Natural killer cell (primary cell): ENCODE results near the gene FBRS. TPM values are rescaled to one million over a fixed set of nuclear protein-coding genes. Genes with fewer than 3 reads are reported as not detected.
A peak's percentile ranks its signal among the peaks of the same experiment; 100 is the strongest.

Source experiments
- ATAC-seq, 3 donors: fragments of 150-1000 bp in 2 of 3; fragments of 200-7000 bp in 1 of 3; cut with Tn5 transposase; 1 replicate in 1 of 3; 2 replicates in 2 of 3; pipeline ENCODE4 v1.10.0; 2021; ENCODE audit warnings: mild to moderate bottlenecking in 2 of 3, moderate library complexity in 2 of 3
- DNase-seq, 2 donors: peaks; one replicate each; pipeline versions ENCODE4 v3.0.0 to v3.0.0-alpha.2; 2013 to 2021; ENCODE audit warnings: mixed read lengths in 1 of 2
- H3K27ac ChIP-seq: one replicate; pipeline ENCODE4 v1.5.1; 2013; ENCODE audit warnings: mild to moderate bottlenecking, low read length
- H3K27me3 ChIP-seq: one replicate; pipeline ENCODE4 v1.6.1; 2013; ENCODE audit warnings: low read length; ENCODE audit not compliant: control insufficient read depth, insufficient read depth
- H3K36me3 ChIP-seq: one replicate; pipeline ENCODE4 v1.6.1; 2013; ENCODE audit warnings: low read length; ENCODE audit not compliant: control insufficient read depth, insufficient read depth
- H3K4me1 ChIP-seq: one replicate; pipeline ENCODE4 v1.6.1; 2013; ENCODE audit warnings: low read length; ENCODE audit not compliant: control insufficient read depth, insufficient read depth
- H3K4me3 ChIP-seq: one replicate; pipeline ENCODE4 v1.5.1; 2013; ENCODE audit warnings: low read length
- H3K9me3 ChIP-seq: one replicate; pipeline ENCODE4 v1.6.1; 2013; ENCODE audit warnings: low read length; ENCODE audit not compliant: control insufficient read depth, insufficient read depth
- H3K27ac Mint-ChIP-seq, 2 donors: one replicate each; pipeline ENCODE4 v1.8.0; 2022; ENCODE audit warnings: mild to moderate bottlenecking in 2 of 2, mixed read lengths in 2 of 2, moderate library complexity in 1 of 2
- H3K27me3 Mint-ChIP-seq, 2 donors: one replicate each; pipeline ENCODE4 v1.8.0; 2022; ENCODE audit warnings: low read depth in 2 of 2, mixed read lengths in 2 of 2
- H3K36me3 Mint-ChIP-seq: one replicate; pipeline ENCODE4 v1.8.0; 2022; ENCODE audit warnings: mixed read lengths
- H3K4me1 Mint-ChIP-seq, 2 donors: one replicate each; pipeline ENCODE4 v1.8.0; 2022; ENCODE audit warnings: mixed read lengths in 2 of 2
- H3K4me3 Mint-ChIP-seq: one replicate; pipeline ENCODE4 v1.8.0; 2022; ENCODE audit warnings: mild to moderate bottlenecking, moderate library complexity, mixed read lengths
- H3K9me3 Mint-ChIP-seq, 2 donors: one replicate each; pipeline ENCODE4 v1.8.0; 2022; ENCODE audit warnings: mixed read lengths in 2 of 2
- WGBS: methylation state at CpG from one replicate; pipeline ENCODE4 v1.1.7; 2013; ENCODE audit warnings: missing lambda C conversion rate; ENCODE audit not compliant: insufficient coverage; 5-methylcytosine and 5-hydroxymethylcytosine counted together
- intact Hi-C: fragments of 100-400 bp; cut with micrococcal nuclease; formaldehyde crosslinking; loops from one replicate; pipeline ENCODE4 v1.14.2; 2022
- total RNA-seq, 4 donors: library from RNA; stranded (reverse); fragments of 120-200 nt in 1 of 4; gene quantifications; one replicate each; pipeline versions ENCODE4 v1.2.3 to v1.2.4, GENCODE V29; 2013 to 2022
- TF ChIP-seq, protein P1 (sequence below): fragments of 200-600 bp; IDR thresholded peaks from one replicate; pipeline ENCODE4 v1.8.0; 2022; ENCODE audit warnings: antibody characterized with exemption

Gene FBRS
- total RNA-seq, 3 donors from 2014 or later (not counting 1 experiment from before 2014, with no cell fraction given), result 158 to 182 (median 172) TPM

DNA sequence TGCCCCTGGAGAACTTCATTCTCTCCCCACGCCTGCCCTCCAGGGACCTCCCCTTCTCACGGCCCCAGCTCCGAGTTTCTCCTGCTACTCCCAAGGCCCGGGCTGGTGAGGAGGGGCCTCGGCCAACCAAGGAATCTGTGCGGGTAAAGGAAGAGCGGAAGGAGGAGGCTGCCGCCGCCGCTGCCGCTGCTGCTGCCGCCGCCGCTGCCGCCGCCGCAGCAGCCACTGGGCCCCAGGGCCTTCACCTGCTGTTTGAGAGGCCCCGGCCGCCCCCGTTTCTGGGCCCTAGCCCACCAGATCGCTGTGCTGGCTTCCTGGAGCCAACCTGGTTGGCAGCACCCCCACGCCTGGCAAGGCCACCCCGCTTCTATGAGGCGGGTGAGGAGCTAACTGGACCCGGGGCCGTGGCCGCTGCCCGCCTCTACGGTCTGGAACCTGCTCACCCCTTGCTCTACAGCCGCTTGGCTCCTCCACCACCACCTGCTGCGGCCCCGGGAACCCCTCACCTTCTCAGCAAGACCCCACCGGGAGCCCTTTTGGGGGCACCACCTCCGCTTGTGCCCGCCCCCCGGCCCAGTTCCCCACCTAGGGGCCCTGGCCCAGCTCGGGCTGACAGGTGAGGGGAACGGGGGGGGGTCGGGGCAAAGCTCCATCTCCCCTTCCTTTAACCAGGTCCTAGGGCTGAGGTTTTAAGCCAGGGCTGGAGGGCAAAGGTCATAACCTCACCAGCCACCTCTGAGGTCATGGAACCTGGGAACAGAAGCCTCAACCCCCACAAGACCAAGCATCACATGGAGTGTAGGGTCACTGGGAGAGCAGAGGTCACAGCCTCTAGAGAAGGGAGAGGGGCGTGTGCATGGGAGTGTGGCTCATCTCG, 11.0 kb downstream of the FBRS start:
- TF ChIP-seq, protein P1, sequence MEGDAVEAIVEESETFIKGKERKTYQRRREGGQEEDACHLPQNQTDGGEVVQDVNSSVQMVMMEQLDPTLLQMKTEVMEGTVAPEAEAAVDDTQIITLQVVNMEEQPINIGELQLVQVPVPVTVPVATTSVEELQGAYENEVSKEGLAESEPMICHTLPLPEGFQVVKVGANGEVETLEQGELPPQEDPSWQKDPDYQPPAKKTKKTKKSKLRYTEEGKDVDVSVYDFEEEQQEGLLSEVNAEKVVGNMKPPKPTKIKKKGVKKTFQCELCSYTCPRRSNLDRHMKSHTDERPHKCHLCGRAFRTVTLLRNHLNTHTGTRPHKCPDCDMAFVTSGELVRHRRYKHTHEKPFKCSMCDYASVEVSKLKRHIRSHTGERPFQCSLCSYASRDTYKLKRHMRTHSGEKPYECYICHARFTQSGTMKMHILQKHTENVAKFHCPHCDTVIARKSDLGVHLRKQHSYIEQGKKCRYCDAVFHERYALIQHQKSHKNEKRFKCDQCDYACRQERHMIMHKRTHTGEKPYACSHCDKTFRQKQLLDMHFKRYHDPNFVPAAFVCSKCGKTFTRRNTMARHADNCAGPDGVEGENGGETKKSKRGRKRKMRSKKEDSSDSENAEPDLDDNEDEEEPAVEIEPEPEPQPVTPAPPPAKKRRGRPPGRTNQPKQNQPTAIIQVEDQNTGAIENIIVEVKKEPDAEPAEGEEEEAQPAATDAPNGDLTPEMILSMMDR, result no peak
- no peaks in the 10 kb centered on the region for H3K36me3 Mint-ChIP-seq
- Histone ChIP-seq H3K4me1 (peaks cover 2% of the 10 kb centered on the region), H3K9me3 (no peaks in the 10 kb centered on the region), H3K4me3 (no peak overlapping the region), H3K27me3 (no peaks in the 10 kb centered on the region), H3K36me3 (peaks cover 63% of the 10 kb centered on the region), H3K27ac (no peak overlapping the region)
- H3K27me3 Mint-ChIP-seq, result no peaks in the 10 kb centered on the region
- peaks cover 4 to 12% of the 10 kb centered on the region in 2 donors for H3K4me1 Mint-ChIP-seq
- DNase-seq (no peak), ATAC-seq (no peak)
- H3K4me3 Mint-ChIP-seq, result no peak overlapping the region
- peak overlapping the region in 1 of 2 donors; percentile 13 for H3K27ac Mint-ChIP-seq
- H3K9me3 Mint-ChIP-seq, result no peaks in the 10 kb centered on the region
- intact Hi-C loops, result no loop called here
- 97% methylated on average over 40 of the region's 41 CpGs for WGBS

DNA sequence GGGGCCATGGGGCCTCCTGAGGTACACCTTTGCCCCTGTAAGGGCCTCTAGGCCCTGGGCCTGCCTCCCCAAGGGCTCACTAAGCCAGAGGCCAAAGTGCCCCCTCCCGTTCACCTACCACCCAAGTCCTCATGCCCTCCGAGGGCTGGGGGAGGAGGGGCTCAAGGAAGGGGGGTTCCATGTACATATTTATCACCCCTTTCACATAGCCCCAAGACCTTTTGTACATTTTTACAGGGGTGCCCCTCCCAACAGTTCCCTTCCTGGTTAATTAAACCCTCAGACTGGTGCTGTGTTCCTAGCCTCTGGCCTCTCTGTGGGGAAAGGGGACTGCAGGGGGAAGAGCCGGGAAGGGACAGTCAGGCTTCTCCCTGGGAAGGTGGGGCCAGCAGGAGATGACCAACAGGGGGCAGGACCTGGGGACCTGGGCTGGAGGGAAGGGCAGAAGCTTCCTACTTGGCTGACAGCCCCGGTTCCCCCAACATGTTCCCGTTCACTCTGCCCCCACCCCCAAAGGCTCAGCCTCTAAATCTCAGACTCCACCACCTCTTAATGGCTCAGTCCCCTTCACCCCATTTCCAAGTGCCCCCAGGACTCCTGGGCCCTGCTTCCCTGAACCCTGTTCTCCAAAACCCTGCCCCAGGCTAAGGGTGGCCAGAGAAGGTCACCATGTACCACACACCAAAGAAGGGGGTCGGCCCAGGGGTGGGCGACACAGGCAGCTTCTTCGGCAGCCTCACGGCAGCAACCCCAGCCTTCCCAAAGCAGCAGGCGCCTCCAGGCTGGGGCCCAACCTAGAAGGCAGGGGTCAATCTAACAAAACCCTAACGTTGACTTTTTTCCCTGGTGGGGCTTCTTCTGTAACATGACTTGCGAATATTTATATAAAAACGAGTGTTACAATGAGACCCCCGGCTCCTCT, 11.9 kb downstream of the FBRS start:
- Mint-ChIP-seq H3K4me1 (peaks cover 4 to 7% of the 10 kb centered on the region in 2 donors), H3K4me3 (no peak overlapping the region), H3K27me3 (no peaks in the 10 kb centered on the region), H3K27ac (peak overlapping the region in 1 of 2 donors; percentile 38), H3K9me3 (no peaks in the 10 kb centered on the region), H3K36me3 (no peaks in the 10 kb centered on the region)
- peaks cover 2% of the 10 kb centered on the region for H3K4me1 ChIP-seq
- H3K9me3 ChIP-seq, result no peaks in the 10 kb centered on the region
- ATAC-seq (peak in 2 of 3 donors; percentile 7 to 22), DNase-seq (peak in 1 of 2 donors; percentile 17)
- no peak overlapping the region for H3K4me3 ChIP-seq
- intact Hi-C loops, result no loop called here
- WGBS, result 94% methylated on average over 12 of the region's 14 CpGs
- H3K36me3 ChIP-seq, result peaks cover 54% of the 10 kb centered on the region
- H3K27me3 ChIP-seq, result no peaks in the 10 kb centered on the region
- TF ChIP-seq, protein P1, result no peak
- H3K27ac ChIP-seq, result no peak overlapping the region

DNA sequence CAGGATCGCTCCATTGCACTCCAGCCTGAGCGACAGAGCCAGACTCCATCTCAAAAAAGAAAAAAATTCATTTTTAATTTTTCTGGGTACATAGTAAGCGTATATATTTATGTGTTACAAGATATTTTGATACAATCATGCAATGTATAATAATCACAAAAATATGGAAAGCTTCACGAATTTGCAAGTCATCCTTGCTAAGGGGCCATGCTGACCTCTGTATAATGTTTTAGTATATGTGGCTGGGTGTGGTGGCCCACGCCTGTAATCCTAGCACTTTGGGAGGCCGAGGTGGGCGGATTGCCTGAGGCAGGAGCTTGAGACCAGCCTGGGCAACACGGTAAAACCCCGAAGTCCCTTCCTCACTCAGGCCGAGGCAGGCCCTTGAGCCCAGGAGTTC, 16.9 kb downstream of the FBRS start:
- Mint-ChIP-seq H3K27me3 (no peaks in the 10 kb centered on the region), H3K4me3 (no peak overlapping the region), H3K27ac (no peak overlapping the region), H3K4me1 (no peaks in the 10 kb centered on the region), H3K9me3 (no peaks in the 10 kb centered on the region), H3K36me3 (no peaks in the 10 kb centered on the region)
- no peaks in the 10 kb centered on the region for H3K9me3 ChIP-seq
- TF ChIP-seq, protein P1, result no peak
- DNase-seq (no peak), ATAC-seq (no peak)
- 93% methylated on average over 7 of the region's 10 CpGs for WGBS
- H3K36me3 ChIP-seq, result peaks cover 7% of the 10 kb centered on the region
- intact Hi-C loops, result no loop called here
- no peak overlapping the region for H3K27ac ChIP-seq
- no peak overlapping the region for H3K4me3 ChIP-seq
- no peaks in the 10 kb centered on the region for H3K27me3 ChIP-seq
- H3K4me1 ChIP-seq, result no peaks in the 10 kb centered on the region
